Endothelial cell of umbilical vein (primary cell): ENCODE data around the gene SLC35F3. TPM values are rescaled to one million over a fixed set of nuclear protein-coding genes. Genes with fewer than 3 reads are reported as not detected.

ENCODE experiments used
- BruUV-seq: library from RNA; stranded (reverse); fragments of 400-500 nt; replicated peaks from 2 replicates; lab custom pipeline; 2021; lab: Mats Ljungman, UMichigan
- CTCF ChIA-PET: fragments of 300-600, 350-600 bp; sonication (Branson Sonifier 250); formaldehyde crosslinking; loops from one replicate; lab custom pipeline; 2021; ENCODE audit warnings: antibody characterized with exemption, inconsistent platforms; lab: Charles Lee
- POLR2A ChIA-PET: fragments of 300-600, 350-600 bp; sonication (Branson Sonifier 250); formaldehyde crosslinking; loops from one replicate; lab custom pipeline; 2021; ENCODE audit warnings: antibody characterized with exemption, inconsistent platforms; lab: Charles Lee
- DNase-seq: peaks from one replicate; pipeline ENCODE4 v3.0.0-alpha.2; 2011; ENCODE audit warnings: low read depth, low spot score
- FAIRE-seq: peaks from 2 replicates; lab custom pipeline; 2011; peaks lifted over from hg19 to GRCh38; lab: Jason Lieb, UNC
- H2AFZ ChIP-seq: 2 replicates; pipeline ENCODE4 v1.6.0; 2012; ENCODE audit warnings: low read depth, low read length, control low read depth, inconsistent platforms
- H3K27ac ChIP-seq: 2 replicates; pipeline ENCODE4 v1.5.1; 2011; ENCODE audit warnings: low read depth, mild to moderate bottlenecking, control low read depth, low read length, moderate library complexity; ENCODE audit not compliant: insufficient read depth
- H3K27me3 ChIP-seq, 2 experiments: 2 replicates each; pipeline versions ENCODE4 v1.6.0 to v1.6.1; 2011; ENCODE audit warnings: low read length in 2 of 2, mixed read lengths in 1 of 2; ENCODE audit not compliant: control insufficient read depth in 2 of 2, insufficient read depth in 2 of 2
- H3K36me3 ChIP-seq, 2 experiments: 2 replicates in 1 of 2; 3 replicates in 1 of 2; pipeline ENCODE4 v1.5.1; 2011; ENCODE audit warnings: low read length in 2 of 2, mild to moderate bottlenecking in 1 of 2, moderate library complexity in 1 of 2; ENCODE audit not compliant: control insufficient read depth in 2 of 2, insufficient read depth in 2 of 2; ENCODE audit errors: extremely low read depth in 1 of 2
- H3K4me1 ChIP-seq: 3 replicates; pipeline ENCODE4 v1.5.1; 2011; ENCODE audit warnings: mild to moderate bottlenecking, low read length; ENCODE audit not compliant: control insufficient read depth, insufficient read depth; ENCODE audit errors: extremely low read depth
- H3K4me2 ChIP-seq: 2 replicates; pipeline ENCODE4 v1.6.1; 2011; ENCODE audit warnings: low read length, control low read depth, mixed read lengths; ENCODE audit not compliant: insufficient read depth
- H3K4me3 ChIP-seq, 3 experiments: fragments of 200-600 bp in 1 of 3; sonication (generic), shearing (Covaris generic) in 1 of 3; replicated peaks in 1 of 3; 2 replicates each; pipeline ENCODE4 v1.5.1; 2011 to 2016; ENCODE audit warnings: control low read depth in 3 of 3, low read length in 3 of 3, mild to moderate bottlenecking in 2 of 3, inconsistent platforms in 1 of 3, low read depth in 1 of 3, moderate library complexity in 1 of 3; ENCODE audit not compliant: insufficient read depth in 1 of 3
- H3K79me2 ChIP-seq: 2 replicates; pipeline ENCODE4 v1.6.0; 2012; ENCODE audit warnings: low read length, inconsistent platforms; ENCODE audit not compliant: control insufficient read depth, insufficient read depth
- H3K9ac ChIP-seq: replicated peaks from 2 replicates; pipeline ENCODE3; 2011; ENCODE audit warnings: low read length, control low read depth; ENCODE audit not compliant: insufficient read depth; ENCODE audit errors: extremely low read depth
- H3K9me1 ChIP-seq: replicated peaks from 3 replicates; pipeline ENCODE4 v1.6.0; 2011; ENCODE audit warnings: mild to moderate bottlenecking, low read length; ENCODE audit not compliant: control insufficient read depth, insufficient read depth; ENCODE audit errors: extremely low read depth
- H3K9me3 ChIP-seq: replicated peaks from 2 replicates; pipeline ENCODE4 v1.5.1; 2012; ENCODE audit warnings: low read length, inconsistent platforms; ENCODE audit not compliant: control insufficient read depth, insufficient read depth
- H4K20me1 ChIP-seq: replicated peaks from 2 replicates; pipeline ENCODE3; 2011; ENCODE audit warnings: mild to moderate bottlenecking, low read length; ENCODE audit not compliant: control insufficient read depth, insufficient read depth; ENCODE audit errors: extremely low read depth
- EZH2 ChIP-seq: IDR thresholded peaks from 2 replicates; pipeline ENCODE4 v1.6.1; 2012; ENCODE audit warnings: borderline replicate concordance, low read depth, mild to moderate bottlenecking, moderate library complexity, low read length, inconsistent platforms; ENCODE audit not compliant: severe bottlenecking
- FOS ChIP-seq: IDR thresholded peaks from 2 replicates; pipeline ENCODE4 v1.6.1; 2011; ENCODE audit warnings: mild to moderate bottlenecking, low read length, moderate library complexity, borderline replicate concordance; ENCODE audit not compliant: insufficient read depth
- GATA2 ChIP-seq: IDR thresholded peaks from 2 replicates; pipeline ENCODE4 v1.7.0; 2011; ENCODE audit warnings: low read depth, mild to moderate bottlenecking, moderate library complexity, mixed read lengths, low read length; ENCODE audit not compliant: insufficient read length, insufficient read depth
- JUN ChIP-seq: IDR thresholded peaks from 2 replicates; pipeline ENCODE4 v1.6.1; 2011; ENCODE audit warnings: borderline replicate concordance, low read depth; ENCODE audit not compliant: insufficient read length, insufficient read depth
- MYC ChIP-seq: IDR thresholded peaks from one replicate; pipeline ENCODE4 v1.6.1; 2011; ENCODE audit warnings: mild to moderate bottlenecking, low read depth, low read length
- POLR2A ChIP-seq: IDR thresholded peaks from 2 replicates; pipeline ENCODE4 v1.6.1; 2012; ENCODE audit warnings: low read depth, mild to moderate bottlenecking, control low read depth, low read length
- POLR2AphosphoS5 ChIP-seq: IDR thresholded peaks from 2 replicates; pipeline ENCODE4 v1.6.1; 2012; ENCODE audit warnings: low read depth, mild to moderate bottlenecking, control low read depth, low read length, moderate library complexity; ENCODE audit not compliant: insufficient read depth
- dilution Hi-C: fragments of 300-500 bp; cut with MboI; formaldehyde crosslinking; loops from one replicate; pipeline ENCODE4 v1.15.0; 2019; ENCODE audit warnings: low sequenced_read_pairs; ENCODE audit not compliant: extremely low pct_ligation_motif_present
- intact Hi-C: fragments of 100-400 bp; cut with micrococcal nuclease; formaldehyde crosslinking; loops from one replicate; pipeline ENCODE4 v1.10.0; 2022
- polyA plus RNA-seq, 4 experiments: library from polyadenylated mRNA; depleted of rRNA in 3 of 4; stranded (reverse) in 3 of 4; unstranded in 1 of 4; fragments of >200 nt; gene quantifications; 2 replicates each; pipeline versions ENCODE4 v1.2.1 to v1.2.3, GENCODE V29; 2011 to 2012; ENCODE audit warnings: missing spikeins in 1 of 4
- total RNA-seq: library from RNA; stranded (reverse); gene quantifications from 2 replicates; pipeline ENCODE4 v1.2.3, GENCODE V29; 2021
- TF ChIP-seq, protein P1 (sequence below): IDR thresholded peaks from 2 replicates; pipeline ENCODE4 v1.6.1; 2011; ENCODE audit not compliant: insufficient read depth, insufficient read length
- TF ChIP-seq, protein P2 (sequence below), 2 donors: IDR thresholded peaks; 1 replicate in 1 of 2; 2 replicates in 1 of 2; pipeline ENCODE4 v1.5.1; 2011; ENCODE audit warnings: low read length in 2 of 2, mild to moderate bottlenecking in 2 of 2, moderate library complexity in 2 of 2, control low read depth in 1 of 2, inconsistent platforms in 1 of 2, low read depth in 1 of 2; ENCODE audit not compliant: insufficient read depth in 1 of 2; ENCODE audit errors: extremely low read depth in 1 of 2

SLC35F3 gene
- total and polyA plus RNA-seq, 2 donors (not counting 3 experiments of a cell fraction or from before 2014, with no cell fraction given), result not detected

DNA sequence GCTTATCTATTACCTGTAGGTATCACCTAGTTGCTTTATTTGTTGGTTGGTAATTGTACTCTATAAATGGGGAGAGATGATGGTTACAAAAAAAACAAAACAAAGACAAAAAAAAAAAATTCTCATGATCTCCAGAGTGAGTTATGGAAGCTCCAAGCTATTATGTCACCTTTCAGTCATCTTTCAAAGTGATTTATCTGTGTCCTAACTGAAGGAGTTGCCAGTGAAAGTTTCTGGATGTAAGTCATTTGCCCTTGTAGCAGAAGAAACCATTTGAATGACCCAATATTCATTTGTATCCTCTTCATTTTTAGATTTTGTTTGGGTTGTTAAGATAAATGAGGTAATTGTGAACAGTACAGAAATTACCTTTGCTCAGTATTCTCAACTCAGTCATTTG, 3.6 kb downstream of the SLC35F3 start:
- Histone ChIP-seq H3K36me3 (no peaks in the 10 kb centered on the region), H3K4me2 (no peak overlapping the region), H3K27me3 (peaks cover 0 to 6% of the 10 kb centered on the region in 2 experiments), H3K9me1 (no peaks in the 10 kb centered on the region), H3K9me3 (no peaks in the 10 kb centered on the region), H3K4me3 (no peak overlapping the region), H3K79me2 (no peaks in the 10 kb centered on the region), H3K4me1 (no peaks in the 10 kb centered on the region), H3K27ac (no peak overlapping the region), H4K20me1 (no peaks in the 10 kb centered on the region), H3K9ac (no peak overlapping the region), H2AFZ (no peak overlapping the region)
- FAIRE-seq, result no peak
- BruUV-seq, result no TSS peak
- no peak for DNase-seq
- CTCF ChIA-PET, result no interaction called here
- POLR2A ChIA-PET, result no interaction called here
- dilution Hi-C loops (no loop called here), intact Hi-C loops (no loop called here)
- TF ChIP-seq MYC (no peak), POLR2AphosphoS5 (no peak), FOS (no peak), GATA2 (no peak), JUN (no peak), POLR2A (no peak), EZH2 (no peak)
- TF ChIP-seq, protein P1, sequence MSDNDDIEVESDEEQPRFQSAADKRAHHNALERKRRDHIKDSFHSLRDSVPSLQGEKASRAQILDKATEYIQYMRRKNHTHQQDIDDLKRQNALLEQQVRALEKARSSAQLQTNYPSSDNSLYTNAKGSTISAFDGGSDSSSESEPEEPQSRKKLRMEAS, result no peak
- TF ChIP-seq, protein P2, sequence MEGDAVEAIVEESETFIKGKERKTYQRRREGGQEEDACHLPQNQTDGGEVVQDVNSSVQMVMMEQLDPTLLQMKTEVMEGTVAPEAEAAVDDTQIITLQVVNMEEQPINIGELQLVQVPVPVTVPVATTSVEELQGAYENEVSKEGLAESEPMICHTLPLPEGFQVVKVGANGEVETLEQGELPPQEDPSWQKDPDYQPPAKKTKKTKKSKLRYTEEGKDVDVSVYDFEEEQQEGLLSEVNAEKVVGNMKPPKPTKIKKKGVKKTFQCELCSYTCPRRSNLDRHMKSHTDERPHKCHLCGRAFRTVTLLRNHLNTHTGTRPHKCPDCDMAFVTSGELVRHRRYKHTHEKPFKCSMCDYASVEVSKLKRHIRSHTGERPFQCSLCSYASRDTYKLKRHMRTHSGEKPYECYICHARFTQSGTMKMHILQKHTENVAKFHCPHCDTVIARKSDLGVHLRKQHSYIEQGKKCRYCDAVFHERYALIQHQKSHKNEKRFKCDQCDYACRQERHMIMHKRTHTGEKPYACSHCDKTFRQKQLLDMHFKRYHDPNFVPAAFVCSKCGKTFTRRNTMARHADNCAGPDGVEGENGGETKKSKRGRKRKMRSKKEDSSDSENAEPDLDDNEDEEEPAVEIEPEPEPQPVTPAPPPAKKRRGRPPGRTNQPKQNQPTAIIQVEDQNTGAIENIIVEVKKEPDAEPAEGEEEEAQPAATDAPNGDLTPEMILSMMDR (IDR thresholded peaks at IDR 0.05; ENCODE audit: extremely low read depth in 1 of 2, insufficient read depth in 1 of 2, low read depth in 1 of 2, low read length in 2 of 2), result no peak
